Occipital lobe (tissue), 2 donors: ENCODE results near the gene HOXC10. TPM values are rescaled to one million over a fixed set of nuclear protein-coding genes. Genes with fewer than 3 reads are reported as not detected.

Experiments
- DNase-seq: peaks from one replicate; lab custom pipeline; 2025; lab: John Stamatoyannopoulos, UW
- total RNA-seq: library from RNA; depleted of rRNA; stranded (reverse); fragments of >200 nt; gene quantifications from one replicate; pipeline ENCODE4 v1.2.3, GENCODE V29; 2014

HOXC10 gene
- total RNA-seq, 1 donor from 2014 or later, result not detected

- no peak for DNase-seq
Observed at GRCh38 chr12:53965281-53966084, 19.5 kb upstream of the HOXC10 start.

- no peak for DNase-seq
Observed at GRCh38 chr12:53966085-53966384, 18.9 kb upstream of the HOXC10 start.

GRCh38 chr12:53966385-53967133 is 18.4 kb upstream of the HOXC10 start:
- DNase-seq, result no peak

GRCh38 chr12:53967421-53967925 is 17.5 kb upstream of the HOXC10 start:
- no peak for DNase-seq

- DNase-seq, result no peak
Observed at GRCh38 chr12:53968214-53969127, 16.5 kb upstream of the HOXC10 start.

- DNase-seq, result no peak
Observed at GRCh38 chr12:53969588-53970259, 15.2 kb upstream of the HOXC10 start.

- DNase-seq, result no peak
Observed at GRCh38 chr12:53970451-53970850, 14.5 kb upstream of the HOXC10 start.

GRCh38 chr12:53971129-53971528 is 13.8 kb upstream of the HOXC10 start:
- no peak for DNase-seq

GRCh38 chr12:53971686-53972085 is 13.3 kb upstream of the HOXC10 start:
- DNase-seq, result no peak

GRCh38 chr12:53972152-53972702 is 12.7 kb upstream of the HOXC10 start:
- DNase-seq, result no peak

- DNase-seq, result no peak
Observed at GRCh38 chr12:53972722-53973235, 12.2 kb upstream of the HOXC10 start, which contains the start of gene HOXC11. Gene HOXC11, plus strand, starts transcription at chr12:53973126. Its CDS starts 116 bp downstream, at chr12:53973242.

- DNase-seq, result no peak
Observed at GRCh38 chr12:53973236-53974042, 11.5 kb upstream of the HOXC10 start.

- DNase-seq, result no peak
Observed at GRCh38 chr12:53974084-53975063, 10.6 kb upstream of the HOXC10 start, which contains the start of gene HOTAIR. Gene HOTAIR, minus strand, starts transcription at chr12:53974954.

GRCh38 chr12:53975064-53975471 is 9.9 kb upstream of the HOXC10 start:
- no peak for DNase-seq

GRCh38 chr12:53975479-53976152 is 9.3 kb upstream of the HOXC10 start:
- no peak for DNase-seq

GRCh38 chr12:53976172-53976822 is 8.6 kb upstream of the HOXC10 start:
- DNase-seq, result no peak
